Measurements from ENCODE around the gene IL5RA.

Gene IL5RA

DNA sequence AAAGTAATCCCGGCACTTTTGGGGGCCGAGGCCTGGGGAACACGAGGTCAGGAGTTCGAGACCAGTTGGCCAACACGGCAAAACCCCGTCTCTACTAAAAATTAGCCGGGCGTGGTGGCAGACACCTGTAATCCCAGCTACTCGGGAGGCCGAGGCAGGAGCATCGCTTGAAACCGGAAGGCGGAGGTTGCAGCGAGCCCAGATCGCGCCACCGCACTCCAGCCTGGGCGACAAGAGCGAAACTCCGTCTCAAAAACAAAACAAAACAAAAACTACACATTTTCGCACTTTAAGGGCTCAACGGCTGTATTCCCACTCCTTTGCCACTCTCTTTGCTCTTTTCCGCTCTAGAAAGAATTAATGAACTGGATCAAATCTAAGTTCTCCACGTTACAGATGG, 15.8 kb upstream of the IL5RA start:
- no peak for TF ChIP-seq ZFX (IDR thresholded peaks at IDR 0.05; ENCODE audit: borderline replicate concordance)
- TF ChIP-seq, protein P1, sequence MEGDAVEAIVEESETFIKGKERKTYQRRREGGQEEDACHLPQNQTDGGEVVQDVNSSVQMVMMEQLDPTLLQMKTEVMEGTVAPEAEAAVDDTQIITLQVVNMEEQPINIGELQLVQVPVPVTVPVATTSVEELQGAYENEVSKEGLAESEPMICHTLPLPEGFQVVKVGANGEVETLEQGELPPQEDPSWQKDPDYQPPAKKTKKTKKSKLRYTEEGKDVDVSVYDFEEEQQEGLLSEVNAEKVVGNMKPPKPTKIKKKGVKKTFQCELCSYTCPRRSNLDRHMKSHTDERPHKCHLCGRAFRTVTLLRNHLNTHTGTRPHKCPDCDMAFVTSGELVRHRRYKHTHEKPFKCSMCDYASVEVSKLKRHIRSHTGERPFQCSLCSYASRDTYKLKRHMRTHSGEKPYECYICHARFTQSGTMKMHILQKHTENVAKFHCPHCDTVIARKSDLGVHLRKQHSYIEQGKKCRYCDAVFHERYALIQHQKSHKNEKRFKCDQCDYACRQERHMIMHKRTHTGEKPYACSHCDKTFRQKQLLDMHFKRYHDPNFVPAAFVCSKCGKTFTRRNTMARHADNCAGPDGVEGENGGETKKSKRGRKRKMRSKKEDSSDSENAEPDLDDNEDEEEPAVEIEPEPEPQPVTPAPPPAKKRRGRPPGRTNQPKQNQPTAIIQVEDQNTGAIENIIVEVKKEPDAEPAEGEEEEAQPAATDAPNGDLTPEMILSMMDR (IDR thresholded peaks at IDR 0.05): no peak

DNA sequence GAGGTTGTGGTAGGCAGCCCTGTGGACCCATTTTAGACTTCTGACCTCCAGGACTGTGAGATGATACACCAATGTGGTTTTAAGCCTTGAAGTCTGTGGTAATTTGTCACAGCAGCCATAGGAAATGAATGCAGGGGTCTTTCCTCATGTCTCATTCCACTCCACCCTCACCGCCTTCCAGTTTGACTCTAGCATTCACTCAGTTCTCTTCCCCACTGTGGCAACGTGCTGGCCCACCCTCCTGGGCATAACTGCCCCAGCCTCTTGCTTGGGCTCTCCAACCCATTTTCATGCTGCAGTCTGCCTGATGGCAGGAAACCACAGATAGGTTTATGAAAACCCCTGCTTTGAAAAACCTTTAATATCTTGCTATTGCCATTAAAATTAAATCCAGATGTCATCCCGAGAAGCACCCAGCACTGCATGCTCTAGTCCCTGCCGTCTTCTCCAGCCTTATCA, 9.2 kb upstream of the IL5RA start:
- H3K27ac ChIP-seq: no peak overlapping the region
- TF ChIP-seq, protein P1 (IDR thresholded peaks at IDR 0.05): no peak
- TF ChIP-seq ZFX (IDR thresholded peaks at IDR 0.05; ENCODE audit: borderline replicate concordance): no peak

More for the DNA sequence above, 15.8 kb upstream of the IL5RA start:
- peak overlapping the region; percentile 90 for H3K27ac ChIP-seq

DNA sequence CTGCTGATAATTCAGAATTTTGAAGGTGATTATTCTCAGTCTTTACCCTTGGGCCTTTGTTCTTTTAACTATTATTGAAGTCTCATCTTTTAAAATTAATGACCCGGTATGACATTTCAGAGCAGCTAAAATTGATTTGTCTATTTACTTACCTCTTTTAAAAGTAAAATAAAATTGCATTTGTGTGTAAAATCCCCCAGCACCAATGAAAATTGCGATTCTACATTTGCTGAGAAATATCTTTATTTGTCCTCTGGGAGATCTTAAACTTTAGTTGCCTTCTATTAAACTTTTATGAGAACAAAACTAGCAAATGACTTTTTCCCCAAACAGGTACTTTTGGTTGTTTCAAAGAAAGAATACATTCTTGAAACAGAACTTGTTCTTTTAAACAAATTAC, 7.5 kb upstream of the IL5RA start:
- peak overlapping the region; percentile 30; the same call in 1 of the 2 replicates for H3K27ac ChIP-seq
- TF ChIP-seq, protein P1 (IDR thresholded peaks at IDR 0.05): no peak

DNA sequence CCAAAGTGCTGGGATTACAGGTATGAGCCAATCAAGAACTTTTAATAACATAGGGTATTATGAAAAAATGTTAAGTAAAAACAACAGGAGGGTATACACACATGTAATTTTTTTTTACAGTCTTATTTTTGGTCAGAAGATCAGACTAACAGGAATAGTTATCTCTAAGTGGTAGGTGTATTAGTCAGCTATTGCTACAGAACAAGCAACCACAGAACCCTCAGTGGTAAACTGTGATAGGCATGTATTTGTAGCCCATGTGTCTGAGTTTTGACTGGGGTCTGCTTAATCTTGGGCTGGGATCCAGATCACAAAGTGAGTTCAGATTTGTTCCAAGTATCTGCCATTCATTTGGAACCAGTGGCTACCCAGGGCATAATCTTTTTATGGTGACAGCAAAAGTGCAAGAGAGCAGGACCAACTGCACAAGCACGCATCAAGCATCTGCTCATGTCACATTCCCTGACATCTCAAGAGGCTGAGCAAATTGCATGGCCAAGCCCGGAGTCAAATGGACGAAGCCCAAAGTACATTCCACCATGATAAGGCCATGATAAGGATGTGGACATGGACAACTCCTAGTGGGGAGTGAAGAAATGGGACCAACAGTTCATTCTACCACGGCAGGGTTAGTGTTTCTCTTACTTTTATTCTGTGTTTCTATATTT, 3.0 kb upstream of the IL5RA start:
- TF ChIP-seq ZFX (IDR thresholded peaks at IDR 0.05; ENCODE audit: borderline replicate concordance): no peak
- TF ChIP-seq, protein P1 (IDR thresholded peaks at IDR 0.05): no peak
- no peak overlapping the region for H3K27ac ChIP-seq

DNA sequence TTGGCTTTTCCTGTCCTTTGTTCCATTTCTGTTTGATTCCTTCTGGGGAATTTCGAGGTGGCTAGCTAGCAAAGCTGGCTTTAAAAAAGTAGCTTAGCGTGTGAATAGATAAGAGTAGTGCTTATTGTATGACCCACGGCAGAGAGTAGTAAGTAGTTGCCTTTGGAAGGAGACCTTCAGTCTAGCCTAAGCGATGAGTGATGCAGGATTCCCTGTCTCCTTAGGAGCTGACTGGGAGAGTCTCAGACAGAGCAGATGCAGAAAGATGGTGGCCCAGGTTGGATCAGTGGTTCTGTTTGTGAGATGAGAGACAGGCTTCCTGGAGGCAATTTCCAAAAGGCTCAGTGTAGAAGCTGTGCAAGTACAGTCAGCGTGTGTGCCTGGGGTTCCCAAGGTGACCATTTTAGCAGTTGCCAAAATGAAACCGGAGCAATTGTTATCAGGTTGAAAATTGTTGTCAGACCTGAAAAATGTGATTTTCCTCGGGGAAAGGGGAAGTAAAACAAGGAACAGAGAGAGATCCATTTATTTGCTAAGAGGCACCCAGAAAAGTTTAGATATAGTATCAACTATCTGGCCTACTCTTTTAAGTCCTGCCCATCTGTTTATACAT, 681 bp upstream of the IL5RA start:
- TF ChIP-seq, protein P1 (IDR thresholded peaks at IDR 0.05): no peak
- no peak for TF ChIP-seq ZFX (IDR thresholded peaks at IDR 0.05; ENCODE audit: borderline replicate concordance)
- H3K27ac ChIP-seq: no peak overlapping the region

DNA sequence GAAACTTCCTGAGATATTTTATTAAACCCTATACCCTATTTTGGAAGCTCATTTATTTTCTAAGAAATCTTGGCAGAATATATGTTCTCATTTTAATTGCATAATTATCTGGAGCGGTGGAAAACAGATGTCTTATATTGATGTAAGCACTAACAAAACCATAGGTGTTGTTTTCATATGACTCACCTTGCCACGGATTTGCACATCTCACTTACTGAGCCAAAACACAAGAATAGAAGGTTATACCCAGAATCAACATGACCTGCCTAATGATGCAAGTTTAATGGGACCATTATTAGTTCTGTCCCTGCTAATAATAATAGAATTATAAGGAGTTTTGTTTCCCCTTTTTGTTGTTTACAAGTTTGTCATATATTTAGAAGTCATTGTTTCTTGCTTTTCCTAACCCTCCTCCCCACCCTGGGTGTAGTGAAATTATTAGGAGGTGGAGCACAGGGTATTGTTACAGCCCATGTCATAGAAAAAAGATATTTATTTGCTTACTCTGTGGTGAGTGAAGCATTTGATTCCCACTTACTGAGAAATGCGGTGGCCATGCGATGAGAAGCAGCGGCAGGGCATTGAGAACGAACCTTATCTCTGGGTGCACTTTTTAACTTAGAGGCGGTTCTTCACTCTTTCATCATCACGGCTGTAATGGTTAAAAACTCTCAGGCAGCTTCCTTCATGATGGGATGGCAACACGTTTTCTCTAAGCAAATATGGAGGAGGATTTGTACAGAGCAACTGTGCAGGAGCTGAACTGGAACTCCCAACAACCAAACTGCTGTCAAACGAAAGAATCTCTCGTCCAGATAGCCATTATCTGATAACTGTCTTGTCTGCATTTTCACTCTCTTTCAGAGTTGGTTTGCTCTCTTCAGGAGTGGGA, 521 bp downstream of the IL5RA start:
- H3K27ac ChIP-seq: peak overlapping the region; percentile 41
- no peak for TF ChIP-seq ZFX (IDR thresholded peaks at IDR 0.05; ENCODE audit: borderline replicate concordance)
- TF ChIP-seq, protein P1 (IDR thresholded peaks at IDR 0.05): no peak
